Omental fat pad (tissue), 4 donors: ENCODE results near the gene MFSD6L. TPM values are rescaled to one million over a fixed set of nuclear protein-coding genes. Genes with fewer than 3 reads are reported as not detected.

ENCODE experiments used
- ATAC-seq: fragments of 150-250 bp; one replicate; pipeline ENCODE4 v1.9.1; 2016; ENCODE audit warnings: mild to moderate bottlenecking, moderate library complexity; ENCODE audit not compliant: low FRiP score
- DNase-seq: peaks from one replicate; pipeline ENCODE4 v3.0.0-alpha.2; 2019; ENCODE audit warnings: low spot score
- total RNA-seq, 4 donors: library from RNA; depleted of rRNA; stranded (reverse); fragments of >200 nt; gene quantifications; one replicate each; pipeline ENCODE4 v1.1.0, GENCODE V29; 2016
- TF ChIP-seq, protein P1 (sequence below), 3 donors: fragments of 450-650 bp; IDR thresholded peaks; one replicate each; pipeline ENCODE4 v1.5.1; 2016 to 2017; ENCODE audit warnings: antibody characterized with exemption in 3 of 3, mild to moderate bottlenecking in 3 of 3, moderate library complexity in 2 of 3

MFSD6L gene, protein sequence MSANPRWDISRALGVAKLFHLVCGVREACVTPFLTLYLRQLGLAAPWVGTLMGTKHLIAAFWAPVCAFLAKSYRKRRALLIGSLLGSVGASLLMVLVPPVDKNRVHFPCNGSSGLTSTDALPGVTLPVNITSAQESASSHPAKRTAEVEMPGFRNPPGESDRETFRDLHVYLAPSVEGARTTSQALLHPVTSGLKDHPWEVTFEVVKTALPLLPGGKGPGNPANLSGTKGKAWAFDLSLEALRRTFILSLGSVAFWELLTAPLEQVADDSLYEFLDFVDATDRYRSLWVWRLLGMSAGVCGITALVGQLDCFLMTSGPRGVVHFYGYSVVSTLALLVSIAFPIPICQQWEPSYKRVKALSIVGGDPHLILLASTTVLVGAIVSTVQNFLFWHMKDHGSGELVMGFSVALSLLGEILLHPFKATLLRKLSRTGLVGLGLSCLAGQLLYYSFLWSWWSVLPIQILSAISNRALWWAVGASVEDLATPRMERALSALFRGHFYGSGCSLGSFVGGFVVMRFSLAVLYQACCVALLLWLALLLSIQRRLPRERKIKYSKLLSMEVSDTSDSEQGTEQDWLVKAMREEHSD
- total RNA-seq: under 1 TPM in 2 of 4 donors, not detected in 2; 0.24 to 0.25 TPM

DNA sequence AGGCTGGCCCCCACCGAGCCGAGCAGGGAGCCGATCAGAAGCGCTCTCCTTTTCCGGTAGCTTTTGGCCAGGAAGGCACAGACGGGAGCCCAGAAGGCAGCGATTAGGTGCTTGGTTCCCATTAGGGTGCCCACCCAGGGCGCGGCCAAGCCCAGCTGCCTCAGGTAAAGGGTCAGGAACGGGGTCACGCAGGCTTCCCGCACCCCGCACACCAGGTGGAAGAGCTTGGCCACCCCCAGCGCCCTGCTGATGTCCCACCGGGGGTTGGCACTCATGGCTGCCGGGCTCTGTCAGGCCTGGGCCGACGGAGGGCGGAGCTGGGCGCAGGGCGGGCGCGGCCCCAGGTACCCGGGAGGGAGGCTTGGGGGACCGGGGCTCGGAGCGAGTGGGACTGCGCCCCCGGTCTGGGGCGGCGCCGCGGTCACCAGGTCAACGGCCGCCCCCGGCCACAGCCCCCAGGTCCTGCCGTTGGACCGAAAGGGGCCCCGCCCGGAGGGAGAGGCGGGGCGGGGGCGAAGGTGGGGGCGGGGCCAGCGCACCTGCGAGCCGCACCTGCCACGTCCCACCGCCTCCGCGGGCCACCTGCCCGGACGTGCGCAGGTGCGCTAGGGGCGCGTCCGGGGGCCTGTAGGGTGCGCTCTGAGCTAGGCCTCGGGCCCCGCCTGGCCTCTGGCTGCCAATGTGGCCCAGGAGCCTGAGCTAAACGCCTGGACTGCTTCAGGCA is at the start of gene MFSD6L:
TSS of gene MFSD6L (minus strand) at position 520 of the 724 bp plus-strand sequence. CDS start at position 275, 245 bp downstream.
- ATAC-seq: peak; percentile 12
- TF ChIP-seq, protein P1, sequence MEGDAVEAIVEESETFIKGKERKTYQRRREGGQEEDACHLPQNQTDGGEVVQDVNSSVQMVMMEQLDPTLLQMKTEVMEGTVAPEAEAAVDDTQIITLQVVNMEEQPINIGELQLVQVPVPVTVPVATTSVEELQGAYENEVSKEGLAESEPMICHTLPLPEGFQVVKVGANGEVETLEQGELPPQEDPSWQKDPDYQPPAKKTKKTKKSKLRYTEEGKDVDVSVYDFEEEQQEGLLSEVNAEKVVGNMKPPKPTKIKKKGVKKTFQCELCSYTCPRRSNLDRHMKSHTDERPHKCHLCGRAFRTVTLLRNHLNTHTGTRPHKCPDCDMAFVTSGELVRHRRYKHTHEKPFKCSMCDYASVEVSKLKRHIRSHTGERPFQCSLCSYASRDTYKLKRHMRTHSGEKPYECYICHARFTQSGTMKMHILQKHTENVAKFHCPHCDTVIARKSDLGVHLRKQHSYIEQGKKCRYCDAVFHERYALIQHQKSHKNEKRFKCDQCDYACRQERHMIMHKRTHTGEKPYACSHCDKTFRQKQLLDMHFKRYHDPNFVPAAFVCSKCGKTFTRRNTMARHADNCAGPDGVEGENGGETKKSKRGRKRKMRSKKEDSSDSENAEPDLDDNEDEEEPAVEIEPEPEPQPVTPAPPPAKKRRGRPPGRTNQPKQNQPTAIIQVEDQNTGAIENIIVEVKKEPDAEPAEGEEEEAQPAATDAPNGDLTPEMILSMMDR (IDR thresholded peaks at IDR 0.05): no peak
- DNase-seq: no peak

DNA sequence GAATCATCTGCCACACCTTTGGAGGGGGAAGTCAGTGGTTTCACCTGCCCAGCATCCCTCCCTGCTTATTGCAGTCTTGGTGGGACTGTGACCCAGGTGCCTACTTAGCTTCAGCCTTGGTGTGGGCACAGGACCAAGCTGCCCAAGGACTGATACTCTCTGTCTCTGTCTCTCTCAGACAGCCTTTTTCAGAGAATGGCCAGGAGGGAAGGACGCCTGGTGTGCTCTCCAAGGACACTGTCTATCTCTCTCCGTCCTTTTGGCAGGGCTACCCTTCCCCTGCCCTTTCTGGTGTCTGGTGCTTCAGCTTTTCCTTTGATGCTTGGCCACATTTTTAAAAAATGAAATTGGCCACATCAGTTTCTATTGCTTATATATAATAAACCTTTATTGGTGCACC is 48.7 kb upstream of the MFSD6L start:
- no peak for ATAC-seq
- TF ChIP-seq, protein P1 (IDR thresholded peaks at IDR 0.05): no peak
- no peak for DNase-seq

DNA sequence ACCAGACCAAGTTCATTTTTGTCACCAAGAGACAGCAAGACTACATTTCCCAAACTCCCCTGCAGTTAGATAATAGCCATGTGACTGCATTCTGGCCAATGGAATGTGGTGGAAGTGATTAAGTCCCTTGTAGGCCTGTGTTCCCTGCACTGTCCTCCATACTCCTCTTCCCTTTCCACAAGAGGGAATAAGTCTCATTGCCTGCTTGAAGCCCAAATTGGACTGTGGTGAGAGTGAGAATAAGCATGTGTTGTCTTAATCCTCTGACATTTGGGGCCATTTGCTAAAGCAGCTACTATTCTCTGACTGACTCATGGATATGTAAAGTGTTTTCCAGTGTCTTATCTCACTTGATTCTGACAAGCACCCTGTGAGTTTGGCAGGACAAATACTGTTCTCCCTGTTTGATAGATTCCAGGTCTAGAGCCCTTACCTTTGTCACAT is 47.6 kb upstream of the MFSD6L start:
- DNase-seq (no peak), ATAC-seq (no peak)
- TF ChIP-seq, protein P1 (IDR thresholded peaks at IDR 0.05): no peak

DNA sequence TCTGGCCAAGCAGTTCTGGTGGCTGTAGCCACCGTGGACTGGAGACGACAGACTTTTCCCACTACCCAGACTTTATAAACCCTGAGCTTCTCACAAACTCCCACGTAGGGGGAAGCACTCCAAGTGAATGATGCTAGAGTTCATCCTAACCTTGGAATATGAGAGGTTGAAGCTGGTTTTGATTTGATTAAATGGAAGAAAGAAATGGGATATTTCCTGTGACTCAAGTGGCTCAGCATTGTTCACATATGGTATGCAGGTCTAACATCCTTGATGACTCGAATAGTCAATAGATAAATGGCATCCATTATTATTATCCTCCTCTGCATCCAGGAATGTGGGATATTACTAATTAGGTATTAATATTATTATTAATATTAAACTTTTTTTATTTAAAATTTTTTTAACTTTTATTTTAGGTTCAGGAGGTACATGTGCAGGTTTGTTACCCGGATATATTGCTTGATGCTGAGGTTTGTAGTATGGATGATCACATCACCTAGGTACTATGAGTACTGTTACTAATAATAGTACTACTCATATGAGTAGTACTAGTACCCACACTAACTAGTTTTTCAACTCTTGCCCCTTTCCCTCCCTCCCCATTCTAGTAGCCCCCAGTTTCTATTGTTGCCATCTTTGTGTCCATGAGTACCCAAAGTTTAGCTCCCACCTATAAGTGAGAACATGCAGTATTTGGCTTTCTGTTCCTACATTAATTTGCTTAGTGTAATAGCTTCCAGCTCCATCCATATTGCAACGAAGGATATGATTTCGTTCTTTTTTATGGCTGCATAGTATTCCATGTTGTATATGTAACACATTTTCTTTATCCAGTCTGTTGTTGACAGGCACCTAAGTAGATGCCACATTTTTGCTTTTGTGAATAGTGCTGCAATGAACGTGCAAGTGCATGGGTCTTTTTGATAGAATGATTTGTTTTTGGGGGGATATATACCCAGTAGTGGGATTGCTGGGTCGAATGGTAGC is 45.4 kb upstream of the MFSD6L start:
- no peak for ATAC-seq
- DNase-seq: no peak
- TF ChIP-seq, protein P1 (IDR thresholded peaks at IDR 0.05): no peak

DNA sequence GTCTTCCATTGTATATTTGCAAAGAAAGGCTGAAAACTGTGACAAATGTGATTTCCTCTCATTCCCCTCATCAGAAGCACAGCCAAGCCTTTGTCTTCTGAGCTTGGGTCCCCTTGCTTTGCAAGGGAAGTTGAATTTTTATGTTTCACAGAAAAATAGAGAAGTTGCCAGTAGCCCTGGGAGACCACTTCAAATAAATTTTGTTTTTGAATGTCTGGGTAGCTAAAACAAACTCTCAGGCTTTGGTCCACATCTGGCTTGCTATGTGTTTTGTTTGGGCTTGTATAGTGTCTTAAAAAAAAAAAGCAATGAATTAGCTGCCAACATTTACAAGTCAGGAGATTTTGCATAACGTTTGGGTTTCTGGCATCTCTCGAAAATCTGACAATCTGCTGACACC is 44.2 kb upstream of the MFSD6L start:
- no peak for ATAC-seq
- TF ChIP-seq, protein P1 (IDR thresholded peaks at IDR 0.05): no peak
- DNase-seq: no peak

DNA sequence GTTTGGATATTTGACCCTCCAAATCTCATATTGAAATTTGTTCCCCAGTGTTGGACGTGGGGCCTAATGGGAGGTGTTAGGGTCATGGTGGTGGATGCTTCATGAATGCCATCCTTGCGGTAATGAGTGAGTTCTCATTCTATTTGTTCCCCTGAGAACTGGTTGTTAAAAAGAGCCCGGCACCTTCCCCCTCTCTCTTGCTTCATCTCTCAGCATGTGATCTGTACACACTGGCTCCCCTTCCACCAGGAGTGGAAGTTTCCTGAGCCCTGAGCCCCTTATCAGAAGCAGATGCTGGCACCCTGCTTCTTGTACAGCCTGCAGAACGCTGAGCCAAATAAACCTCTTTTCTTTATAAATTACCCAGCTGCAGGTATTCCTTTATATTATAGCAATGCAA is 42.7 kb upstream of the MFSD6L start:
- TF ChIP-seq, protein P1 (IDR thresholded peaks at IDR 0.05): no peak
- DNase-seq: no peak
- ATAC-seq: no peak
